DND-41 (cell line): ENCODE measurements around the gene CLEC4F.

Source experiments
- CTCF ChIP-seq: IDR thresholded peaks from 2 replicates; pipeline ENCODE4 v1.5.1; 2012; ENCODE audit warnings: borderline replicate concordance, low read length, moderate library complexity, mild to moderate bottlenecking; ENCODE audit not compliant: poor library complexity, severe bottlenecking; ENCODE audit errors: extremely low read depth
- EZH2 ChIP-seq: IDR thresholded peaks from 3 replicates; pipeline ENCODE4 v1.6.1; 2012; ENCODE audit warnings: borderline replicate concordance, low read depth, mild to moderate bottlenecking, moderate library complexity, low read length, inconsistent platforms; ENCODE audit not compliant: severe bottlenecking

GRCh38 chr2:70816726-70817125 lies 3.7 kb downstream of the CLEC4F start:
- TF ChIP-seq CTCF: no peak
- no peak for TF ChIP-seq EZH2
